WTC11 (cell line): ENCODE measurements around the gene ENKUR. TPM values are rescaled to one million over a fixed set of nuclear protein-coding genes. Genes with fewer than 3 reads are reported as not detected.

Experiments
- ATAC-seq: fragments of 200-7000 bp; cut with Tn5 transposase; 2 replicates; pipeline ENCODE4 v1.10.0; 2021; ENCODE audit warnings: mild to moderate bottlenecking, moderate library complexity
- CTCF ChIA-PET: fragments of 300-600 bp; sonication (Branson Sonifier 250); formaldehyde crosslinking; loops from one replicate; lab custom pipeline; 2021; ENCODE audit warnings: antibody characterized with exemption; lab: Charles Lee
- POLR2A ChIA-PET: fragments of 350-600 bp; sonication (Branson Sonifier 250); formaldehyde crosslinking; loops from one replicate; lab custom pipeline; 2021; ENCODE audit warnings: antibody characterized with exemption; lab: Charles Lee
- DNase-seq: peaks from one replicate; pipeline ENCODE4 v3.0.0; 2021; ENCODE audit warnings: low spot score
- H3K27ac Mint-ChIP-seq: 2 replicates; pipeline ENCODE4 v1.8.0; 2021; ENCODE audit warnings: mixed read lengths
- H3K27me3 Mint-ChIP-seq: 2 replicates; pipeline ENCODE4 v1.8.0; 2021; ENCODE audit warnings: low read depth, mild to moderate bottlenecking, moderate library complexity, mixed read lengths
- H3K36me3 Mint-ChIP-seq: 2 replicates; pipeline ENCODE4 v1.8.0; 2021; ENCODE audit warnings: mixed read lengths
- H3K4me1 Mint-ChIP-seq: 2 replicates; pipeline ENCODE4 v1.8.0; 2022; ENCODE audit warnings: mixed read lengths
- H3K4me3 Mint-ChIP-seq: 2 replicates; pipeline ENCODE4 v1.8.0; 2021; ENCODE audit warnings: mild to moderate bottlenecking, moderate library complexity, mixed read lengths
- H3K9me3 Mint-ChIP-seq: 2 replicates; pipeline ENCODE4 v1.8.0; 2021; ENCODE audit warnings: mixed read lengths
- ATF1 ChIP-seq: sonication (generic); formaldehyde crosslinking; IDR thresholded peaks from 2 replicates; pipeline ENCODE4 v1.8.1; 2023; ENCODE audit warnings: mild to moderate bottlenecking, moderate library complexity, missing genetic modification reagents
- EMX1 ChIP-seq: fragments of 250-450 bp; sonication (Bioruptor Pico); IDR thresholded peaks from 2 replicates; pipeline ENCODE4 v1.8.0; 2021; ENCODE audit warnings: mild to moderate bottlenecking
- MYBL2 ChIP-seq: sonication (generic); formaldehyde crosslinking; IDR thresholded peaks from 2 replicates; pipeline ENCODE4 v1.8.1; 2023; ENCODE audit warnings: mild to moderate bottlenecking, moderate library complexity, missing genetic modification reagents
- SMAD4 ChIP-seq: sonication (generic); formaldehyde crosslinking; IDR thresholded peaks from 2 replicates; pipeline ENCODE4 v1.8.0; 2022; ENCODE audit warnings: mild to moderate bottlenecking, missing genetic modification reagents
- ZBTB21 ChIP-seq: sonication (generic); formaldehyde crosslinking; IDR thresholded peaks from 2 replicates; pipeline ENCODE4 v1.8.1; 2023; ENCODE audit warnings: mild to moderate bottlenecking, missing genetic modification reagents, borderline replicate concordance
- ZNF121 ChIP-seq: sonication (generic); formaldehyde crosslinking; IDR thresholded peaks from 2 replicates; pipeline ENCODE4 v1.8.0; 2023; ENCODE audit warnings: missing genetic modification reagents
- ZNF219 ChIP-seq: sonication (generic); formaldehyde crosslinking; IDR thresholded peaks from 2 replicates; pipeline ENCODE4 v1.8.0; 2023; ENCODE audit warnings: missing genetic modification reagents, mild to moderate bottlenecking, borderline replicate concordance
- ZNF263 ChIP-seq: sonication (generic); formaldehyde crosslinking; IDR thresholded peaks from 2 replicates; pipeline ENCODE4 v1.8.1; 2022; ENCODE audit warnings: low read depth, mild to moderate bottlenecking, moderate library complexity, missing genetic modification reagents
- ZNF423 ChIP-seq: fragments of 250-450 bp; sonication (Bioruptor Pico); IDR thresholded peaks from 2 replicates; pipeline ENCODE4 v2.1.2; 2022; ENCODE audit warnings: mild to moderate bottlenecking, moderate library complexity
- total RNA-seq: library from RNA; stranded (reverse); gene quantifications from 3 replicates; pipeline ENCODE4 v1.2.3, GENCODE V29; 2021
- TF ChIP-seq, protein P1 (sequence below): sonication (generic); formaldehyde crosslinking; IDR thresholded peaks from 2 replicates; pipeline ENCODE4 v1.8.0; 2022; ENCODE audit warnings: mild to moderate bottlenecking, missing genetic modification reagents
- TF ChIP-seq, protein P2 (sequence below): sonication (generic); formaldehyde crosslinking; IDR thresholded peaks from 2 replicates; pipeline ENCODE4 v1.8.0; 2023; ENCODE audit warnings: missing genetic modification reagents
- TF ChIP-seq, protein P3 (sequence below): sonication (generic); formaldehyde crosslinking; IDR thresholded peaks from 2 replicates; pipeline ENCODE4 v1.8.1; 2023; ENCODE audit warnings: mild to moderate bottlenecking, missing genetic modification reagents, moderate library complexity
- TF ChIP-seq, protein P4 (sequence below): fragments of 200-600 bp; IDR thresholded peaks from 2 replicates; pipeline ENCODE4 v1.8.0; 2022; ENCODE audit warnings: antibody characterized with exemption
- TF ChIP-seq, protein P5 (sequence below): sonication (generic); formaldehyde crosslinking; IDR thresholded peaks from 2 replicates; pipeline ENCODE4 v1.8.0; 2023; ENCODE audit warnings: missing genetic modification reagents, mild to moderate bottlenecking, borderline replicate concordance
- TF ChIP-seq, protein P6 (sequence below): sonication (generic); formaldehyde crosslinking; IDR thresholded peaks from 2 replicates; pipeline ENCODE4 v1.8.1; 2022; ENCODE audit warnings: missing genetic modification reagents, borderline replicate concordance

ENKUR gene
- total RNA-seq, 1 experiment from 2014 or later: not detected

DNA sequence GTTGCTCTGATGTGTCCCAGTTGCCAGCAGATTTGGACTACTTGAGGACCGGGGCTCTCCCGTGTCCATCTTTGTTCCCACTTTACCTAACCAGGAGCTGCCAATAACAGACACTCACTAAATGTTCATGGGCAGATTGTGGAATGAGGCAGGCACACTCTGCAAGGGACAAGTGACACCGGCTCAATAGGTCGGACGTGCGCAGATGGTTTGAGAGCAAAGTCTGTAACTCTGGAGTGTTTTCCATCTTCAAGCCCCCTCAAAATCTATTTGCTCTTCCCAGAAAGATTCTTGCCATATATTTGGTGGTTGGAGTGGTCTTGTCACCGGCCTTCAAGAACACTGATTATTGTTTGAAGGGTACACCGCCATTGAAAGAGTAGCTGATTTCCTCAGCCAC is 47.7 kb upstream of the ENKUR start:
- POLR2A ChIA-PET: no interaction called here
- peaks cover 17% of the 10 kb centered on the region for H3K4me1 Mint-ChIP-seq
- TF ChIP-seq ATF1 (CRISPR knock-in tag): no peak
- peaks cover 54% of the 10 kb centered on the region for H3K27me3 Mint-ChIP-seq
- H3K4me3 Mint-ChIP-seq: no peak overlapping the region
- ATAC-seq (no peak), DNase-seq (no peak)
- no peak overlapping the region for H3K27ac Mint-ChIP-seq
- CTCF ChIA-PET: no interaction called here
- no peaks in the 10 kb centered on the region for H3K9me3 Mint-ChIP-seq
- H3K36me3 Mint-ChIP-seq: no peaks in the 10 kb centered on the region

DNA sequence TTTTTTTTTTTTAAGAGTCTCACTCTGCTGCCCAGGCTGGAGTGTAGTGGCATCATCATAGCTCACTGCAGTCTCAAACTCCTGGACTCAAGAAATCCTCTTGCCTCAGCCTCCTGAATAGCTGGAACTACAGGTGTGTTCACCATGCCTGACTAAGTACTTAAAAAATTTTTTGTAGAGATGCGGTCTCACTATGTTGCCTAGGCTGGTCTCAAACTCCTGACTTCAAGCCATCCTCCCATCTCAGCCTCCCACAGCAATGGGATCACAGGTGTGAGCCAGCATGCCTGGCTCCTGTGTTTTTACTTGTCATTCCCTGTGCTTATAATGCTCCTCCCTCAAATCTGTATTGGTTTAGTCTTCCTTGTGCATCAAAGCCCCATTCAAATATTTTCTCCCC is 47.2 kb upstream of the ENKUR start:
- no peak overlapping the region for H3K4me3 Mint-ChIP-seq
- no peaks in the 10 kb centered on the region for H3K36me3 Mint-ChIP-seq
- ATAC-seq (no peak), DNase-seq (no peak)
- peaks cover 49% of the 10 kb centered on the region for H3K27me3 Mint-ChIP-seq
- H3K9me3 Mint-ChIP-seq: no peaks in the 10 kb centered on the region
- peaks cover 12% of the 10 kb centered on the region for H3K4me1 Mint-ChIP-seq
- CTCF ChIA-PET: interaction anchor here (0.7 kb wide), 1 partner anchor 259 kb away, joined by 3 read pairs; no protein-coding TSS in a partner anchor
- POLR2A ChIA-PET: no interaction called here
- TF ChIP-seq ZNF219 (CRISPR knock-in tag) (no peak), ZNF263 (CRISPR knock-in tag) (no peak), EMX1 (CRISPR knock-in tag) (no peak), SMAD4 (CRISPR knock-in tag) (no peak)
- TF ChIP-seq, protein P1, sequence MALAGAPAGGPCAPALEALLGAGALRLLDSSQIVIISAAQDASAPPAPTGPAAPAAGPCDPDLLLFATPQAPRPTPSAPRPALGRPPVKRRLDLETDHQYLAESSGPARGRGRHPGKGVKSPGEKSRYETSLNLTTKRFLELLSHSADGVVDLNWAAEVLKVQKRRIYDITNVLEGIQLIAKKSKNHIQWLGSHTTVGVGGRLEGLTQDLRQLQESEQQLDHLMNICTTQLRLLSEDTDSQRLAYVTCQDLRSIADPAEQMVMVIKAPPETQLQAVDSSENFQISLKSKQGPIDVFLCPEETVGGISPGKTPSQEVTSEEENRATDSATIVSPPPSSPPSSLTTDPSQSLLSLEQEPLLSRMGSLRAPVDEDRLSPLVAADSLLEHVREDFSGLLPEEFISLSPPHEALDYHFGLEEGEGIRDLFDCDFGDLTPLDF (CRISPR knock-in tag): no peak
- TF ChIP-seq, protein P2, sequence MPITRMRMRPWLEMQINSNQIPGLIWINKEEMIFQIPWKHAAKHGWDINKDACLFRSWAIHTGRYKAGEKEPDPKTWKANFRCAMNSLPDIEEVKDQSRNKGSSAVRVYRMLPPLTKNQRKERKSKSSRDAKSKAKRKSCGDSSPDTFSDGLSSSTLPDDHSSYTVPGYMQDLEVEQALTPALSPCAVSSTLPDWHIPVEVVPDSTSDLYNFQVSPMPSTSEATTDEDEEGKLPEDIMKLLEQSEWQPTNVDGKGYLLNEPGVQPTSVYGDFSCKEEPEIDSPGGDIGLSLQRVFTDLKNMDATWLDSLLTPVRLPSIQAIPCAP (CRISPR knock-in tag): no peak
- no peak overlapping the region for H3K27ac Mint-ChIP-seq

DNA sequence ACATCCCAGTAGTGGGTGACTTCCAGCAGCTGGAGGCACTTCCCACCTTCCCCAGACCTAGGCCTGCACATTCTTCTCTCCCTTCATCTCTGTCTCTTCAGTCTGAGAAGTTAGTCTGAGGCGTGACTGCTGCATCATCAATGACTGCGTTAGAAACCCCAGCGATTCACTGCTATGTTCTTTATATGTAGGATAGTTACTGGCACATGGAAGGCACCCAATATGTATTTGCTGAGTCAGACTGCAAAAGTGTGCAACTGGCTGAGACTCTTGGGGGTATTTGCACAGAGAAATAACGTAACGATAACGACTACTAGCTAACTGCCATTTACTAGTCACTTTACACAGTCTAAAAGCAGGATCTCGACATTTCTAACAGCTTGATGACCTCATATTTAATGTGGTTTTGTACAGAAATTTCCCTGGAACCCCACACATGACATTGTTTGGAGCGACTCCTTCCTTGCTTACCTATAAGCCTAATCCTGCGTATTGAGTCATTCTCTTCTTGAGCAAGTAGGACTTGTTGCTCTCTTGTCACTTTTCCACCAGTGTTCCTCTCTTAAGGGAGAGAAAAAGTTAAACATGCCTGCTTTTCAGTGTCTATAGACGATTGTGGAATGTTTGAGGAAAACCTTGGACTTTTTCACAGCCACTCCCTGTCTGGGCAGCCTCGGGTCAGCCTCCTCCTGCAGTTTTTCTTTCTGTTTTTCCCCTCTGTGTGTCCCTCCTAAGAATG is 45.9 kb upstream of the ENKUR start:
- TF ChIP-seq, protein P3, sequence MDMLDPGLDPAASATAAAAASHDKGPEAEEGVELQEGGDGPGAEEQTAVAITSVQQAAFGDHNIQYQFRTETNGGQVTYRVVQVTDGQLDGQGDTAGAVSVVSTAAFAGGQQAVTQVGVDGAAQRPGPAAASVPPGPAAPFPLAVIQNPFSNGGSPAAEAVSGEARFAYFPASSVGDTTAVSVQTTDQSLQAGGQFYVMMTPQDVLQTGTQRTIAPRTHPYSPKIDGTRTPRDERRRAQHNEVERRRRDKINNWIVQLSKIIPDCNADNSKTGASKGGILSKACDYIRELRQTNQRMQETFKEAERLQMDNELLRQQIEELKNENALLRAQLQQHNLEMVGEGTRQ (CRISPR knock-in tag): no peak
- TF ChIP-seq ZBTB21 (CRISPR knock-in tag): no peak
- TF ChIP-seq MYBL2: no peak
- TF ChIP-seq, protein P4, sequence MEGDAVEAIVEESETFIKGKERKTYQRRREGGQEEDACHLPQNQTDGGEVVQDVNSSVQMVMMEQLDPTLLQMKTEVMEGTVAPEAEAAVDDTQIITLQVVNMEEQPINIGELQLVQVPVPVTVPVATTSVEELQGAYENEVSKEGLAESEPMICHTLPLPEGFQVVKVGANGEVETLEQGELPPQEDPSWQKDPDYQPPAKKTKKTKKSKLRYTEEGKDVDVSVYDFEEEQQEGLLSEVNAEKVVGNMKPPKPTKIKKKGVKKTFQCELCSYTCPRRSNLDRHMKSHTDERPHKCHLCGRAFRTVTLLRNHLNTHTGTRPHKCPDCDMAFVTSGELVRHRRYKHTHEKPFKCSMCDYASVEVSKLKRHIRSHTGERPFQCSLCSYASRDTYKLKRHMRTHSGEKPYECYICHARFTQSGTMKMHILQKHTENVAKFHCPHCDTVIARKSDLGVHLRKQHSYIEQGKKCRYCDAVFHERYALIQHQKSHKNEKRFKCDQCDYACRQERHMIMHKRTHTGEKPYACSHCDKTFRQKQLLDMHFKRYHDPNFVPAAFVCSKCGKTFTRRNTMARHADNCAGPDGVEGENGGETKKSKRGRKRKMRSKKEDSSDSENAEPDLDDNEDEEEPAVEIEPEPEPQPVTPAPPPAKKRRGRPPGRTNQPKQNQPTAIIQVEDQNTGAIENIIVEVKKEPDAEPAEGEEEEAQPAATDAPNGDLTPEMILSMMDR: no peak
- TF ChIP-seq, protein P5, sequence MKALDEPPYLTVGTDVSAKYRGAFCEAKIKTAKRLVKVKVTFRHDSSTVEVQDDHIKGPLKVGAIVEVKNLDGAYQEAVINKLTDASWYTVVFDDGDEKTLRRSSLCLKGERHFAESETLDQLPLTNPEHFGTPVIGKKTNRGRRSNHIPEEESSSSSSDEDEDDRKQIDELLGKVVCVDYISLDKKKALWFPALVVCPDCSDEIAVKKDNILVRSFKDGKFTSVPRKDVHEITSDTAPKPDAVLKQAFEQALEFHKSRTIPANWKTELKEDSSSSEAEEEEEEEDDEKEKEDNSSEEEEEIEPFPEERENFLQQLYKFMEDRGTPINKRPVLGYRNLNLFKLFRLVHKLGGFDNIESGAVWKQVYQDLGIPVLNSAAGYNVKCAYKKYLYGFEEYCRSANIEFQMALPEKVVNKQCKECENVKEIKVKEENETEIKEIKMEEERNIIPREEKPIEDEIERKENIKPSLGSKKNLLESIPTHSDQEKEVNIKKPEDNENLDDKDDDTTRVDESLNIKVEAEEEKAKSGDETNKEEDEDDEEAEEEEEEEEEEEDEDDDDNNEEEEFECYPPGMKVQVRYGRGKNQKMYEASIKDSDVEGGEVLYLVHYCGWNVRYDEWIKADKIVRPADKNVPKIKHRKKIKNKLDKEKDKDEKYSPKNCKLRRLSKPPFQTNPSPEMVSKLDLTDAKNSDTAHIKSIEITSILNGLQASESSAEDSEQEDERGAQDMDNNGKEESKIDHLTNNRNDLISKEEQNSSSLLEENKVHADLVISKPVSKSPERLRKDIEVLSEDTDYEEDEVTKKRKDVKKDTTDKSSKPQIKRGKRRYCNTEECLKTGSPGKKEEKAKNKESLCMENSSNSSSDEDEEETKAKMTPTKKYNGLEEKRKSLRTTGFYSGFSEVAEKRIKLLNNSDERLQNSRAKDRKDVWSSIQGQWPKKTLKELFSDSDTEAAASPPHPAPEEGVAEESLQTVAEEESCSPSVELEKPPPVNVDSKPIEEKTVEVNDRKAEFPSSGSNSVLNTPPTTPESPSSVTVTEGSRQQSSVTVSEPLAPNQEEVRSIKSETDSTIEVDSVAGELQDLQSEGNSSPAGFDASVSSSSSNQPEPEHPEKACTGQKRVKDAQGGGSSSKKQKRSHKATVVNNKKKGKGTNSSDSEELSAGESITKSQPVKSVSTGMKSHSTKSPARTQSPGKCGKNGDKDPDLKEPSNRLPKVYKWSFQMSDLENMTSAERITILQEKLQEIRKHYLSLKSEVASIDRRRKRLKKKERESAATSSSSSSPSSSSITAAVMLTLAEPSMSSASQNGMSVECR (CRISPR knock-in tag): no peak
- TF ChIP-seq, protein P6, sequence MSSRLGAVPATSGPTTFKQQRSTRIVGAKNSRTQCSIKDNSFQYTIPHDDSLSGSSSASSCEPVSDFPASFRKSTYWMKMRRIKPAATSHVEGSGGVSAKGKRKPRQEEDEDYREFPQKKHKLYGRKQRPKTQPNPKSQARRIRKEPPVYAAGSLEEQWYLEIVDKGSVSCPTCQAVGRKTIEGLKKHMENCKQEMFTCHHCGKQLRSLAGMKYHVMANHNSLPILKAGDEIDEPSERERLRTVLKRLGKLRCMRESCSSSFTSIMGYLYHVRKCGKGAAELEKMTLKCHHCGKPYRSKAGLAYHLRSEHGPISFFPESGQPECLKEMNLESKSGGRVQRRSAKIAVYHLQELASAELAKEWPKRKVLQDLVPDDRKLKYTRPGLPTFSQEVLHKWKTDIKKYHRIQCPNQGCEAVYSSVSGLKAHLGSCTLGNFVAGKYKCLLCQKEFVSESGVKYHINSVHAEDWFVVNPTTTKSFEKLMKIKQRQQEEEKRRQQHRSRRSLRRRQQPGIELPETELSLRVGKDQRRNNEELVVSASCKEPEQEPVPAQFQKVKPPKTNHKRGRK (CRISPR knock-in tag): no peak
- no peak for TF ChIP-seq ZNF423
- no peak for TF ChIP-seq ZNF121 (CRISPR knock-in tag)
- H3K27ac Mint-ChIP-seq: no peak overlapping the region
- H3K4me3 Mint-ChIP-seq: no peak overlapping the region
- DNase-seq (no peak), ATAC-seq (no peak)
- ChIA-PET POLR2A (no interaction called here), CTCF (no interaction called here)
- no peaks in the 10 kb centered on the region for H3K36me3 Mint-ChIP-seq
- no peaks in the 10 kb centered on the region for H3K9me3 Mint-ChIP-seq
- peaks cover 36% of the 10 kb centered on the region for H3K27me3 Mint-ChIP-seq
- peaks cover 8% of the 10 kb centered on the region for H3K4me1 Mint-ChIP-seq
